Panc1 (cell line): Measurements from ENCODE around the gene ADCY9. TPM values are rescaled to one million over a fixed set of nuclear protein-coding genes. Genes with fewer than 3 reads are reported as not detected.

Experiments
- ATAC-seq: fragments of 200-7000 bp; cut with Tn5 transposase; 2 replicates; pipeline ENCODE4 v1.9.1; 2020; ENCODE audit warnings: mild to moderate bottlenecking, moderate library complexity
- Bru-seq: library from RNA; stranded (reverse); fragments of 400-500 nt; gene quantifications from one replicate; lab custom pipeline; 2021; lab: Mats Ljungman, UMichigan
- BruChase-seq, 2 experiments: library from RNA; stranded (reverse); fragments of 400-500 nt; gene quantifications; one replicate each; lab custom pipeline; 2021; lab: Mats Ljungman, UMichigan
- BruUV-seq: library from RNA; stranded (reverse); fragments of 400-500 nt; replicated peaks from 2 replicates; lab custom pipeline; 2021; lab: Mats Ljungman, UMichigan
- CTCF ChIA-PET: fragments of 300-600 bp; sonication (Branson Sonifier 250); formaldehyde crosslinking; loops from one replicate; lab custom pipeline; 2022; ENCODE audit warnings: antibody characterized with exemption; lab: Charles Lee
- POLR2A ChIA-PET: fragments of 300-600 bp; sonication (Branson Sonifier 250); formaldehyde crosslinking; loops from one replicate; lab custom pipeline; 2022; ENCODE audit warnings: antibody characterized with exemption; lab: Charles Lee
- DNase-seq: peaks from one replicate; pipeline ENCODE4 v3.0.0-alpha.2; 2010; ENCODE audit warnings: low read depth, low spot score
- H3K27ac ChIP-seq: 2 replicates; pipeline ENCODE4 v1.5.1; 2011; ENCODE audit warnings: mild to moderate bottlenecking, low read length, inconsistent platforms
- H3K27me3 ChIP-seq: fragments of 200-500 bp; sonication (Bioruptor generic); 2 replicates; pipeline ENCODE4 v1.6.0; 2014; ENCODE audit warnings: low read length, inconsistent platforms; ENCODE audit not compliant: control insufficient read depth, insufficient read depth
- H3K36me3 ChIP-seq: fragments of 200-500 bp; sonication (Bioruptor generic); 2 replicates; pipeline ENCODE4 v1.5.1; 2014; ENCODE audit warnings: inconsistent platforms, mild to moderate bottlenecking, low read length, moderate library complexity; ENCODE audit not compliant: control insufficient read depth, insufficient read depth
- H3K4me1 ChIP-seq: 2 replicates; pipeline ENCODE4 v1.5.1; 2011; ENCODE audit warnings: inconsistent platforms, mild to moderate bottlenecking, low read length, moderate library complexity; ENCODE audit not compliant: control insufficient read depth, insufficient read depth
- H3K4me3 ChIP-seq, 2 experiments: 2 replicates each; pipeline ENCODE4 v1.5.1; 2011 to 2012; ENCODE audit warnings: low read depth in 2 of 2, low read length in 2 of 2, mild to moderate bottlenecking in 2 of 2, inconsistent platforms in 1 of 2, moderate library complexity in 1 of 2
- H3K9me3 ChIP-seq: fragments of 200-500 bp; sonication (Bioruptor generic); 2 replicates; pipeline ENCODE4 v1.5.1; 2014; ENCODE audit warnings: low read depth, mild to moderate bottlenecking, inconsistent platforms, low read length, moderate library complexity; ENCODE audit not compliant: control insufficient read depth, insufficient read depth
- POLR2AphosphoS5 ChIP-seq: IDR thresholded peaks from 2 replicates; pipeline ENCODE4 v1.6.1; 2012; ENCODE audit warnings: mild to moderate bottlenecking, low read depth, low read length, moderate library complexity
- SIN3A ChIP-seq: IDR thresholded peaks from 2 replicates; pipeline ENCODE4 v1.6.1; 2012; ENCODE audit warnings: low read depth, mild to moderate bottlenecking, low read length, moderate library complexity, borderline replicate concordance; ENCODE audit not compliant: insufficient read depth
- TCF7L2 ChIP-seq: IDR thresholded peaks from 2 replicates; pipeline ENCODE4 v1.6.1; 2011; ENCODE audit warnings: mild to moderate bottlenecking, low read depth, low read length, inconsistent platforms
- in situ Hi-C: cut with HindIII; loops from 2 replicates; pipeline ENCODE4 v1.10.0; 2016; ENCODE audit warnings: low sequenced_read_pairs, low pct_unique_long_range_greater_than_20kb
- intact Hi-C: fragments of 100-400 bp; cut with micrococcal nuclease; formaldehyde crosslinking; loops from one replicate; pipeline ENCODE4 v1.10.0; 2022; ENCODE audit not compliant: unreplicated experiment
- long read RNA-seq: library from polyadenylated mRNA; unstranded; transcript quantifications from one replicate; pipeline ENCODE4 v2.0.0, GENCODE V29; 2021; ENCODE audit not compliant: unreplicated experiment
- polyA plus RNA-seq: library from polyadenylated mRNA; unstranded; fragments of >200 nt; gene quantifications from one replicate; pipeline ENCODE4 v1.2.1, GENCODE V29; 2012; ENCODE audit warnings: missing spikeins; ENCODE audit not compliant: insufficient read length
- total RNA-seq: library from RNA; stranded (reverse); gene quantifications from one replicate; pipeline ENCODE4 v1.2.1, GENCODE V29; 2021; ENCODE audit not compliant: unreplicated experiment
- TF ChIP-seq, protein P1 (sequence below), 2 experiments: IDR thresholded peaks; 2 replicates each; pipeline ENCODE4 v1.6.1; 2011 to 2012; ENCODE audit warnings: low read depth in 2 of 2, control low read depth in 1 of 2, low read length in 1 of 2, mild to moderate bottlenecking in 1 of 2, moderate library complexity in 1 of 2; ENCODE audit not compliant: insufficient read depth in 1 of 2
- TF ChIP-seq, protein P2 (sequence below): fragments of 450-650 bp; IDR thresholded peaks from 2 replicates; pipeline ENCODE4 v1.5.1; 2017; ENCODE audit warnings: mild to moderate bottlenecking

The ADCY9 gene
- total RNA-seq = 29.8 TPM
- polyA plus RNA-seq = 23.2 TPM
- Bru-seq, nascent RNA = percentile 61 among the genes with signal in this experiment
- BruChase-seq, experiment 1, labeled RNA remaining after a 2-hour chase = percentile 59 among the genes with signal in this experiment
- percentile 71 among the genes with signal in this experiment for BruChase-seq, experiment 2, labeled RNA remaining after a 6-hour chase
- long read RNA-seq, full-length matches to known transcripts = 1 of 38 reads
- long read RNA-seq, partial matches to known transcripts = 11 of 38 reads
- long read RNA-seq, other reads (novel, unspliced or antisense) = 26 of 38 reads

DNA sequence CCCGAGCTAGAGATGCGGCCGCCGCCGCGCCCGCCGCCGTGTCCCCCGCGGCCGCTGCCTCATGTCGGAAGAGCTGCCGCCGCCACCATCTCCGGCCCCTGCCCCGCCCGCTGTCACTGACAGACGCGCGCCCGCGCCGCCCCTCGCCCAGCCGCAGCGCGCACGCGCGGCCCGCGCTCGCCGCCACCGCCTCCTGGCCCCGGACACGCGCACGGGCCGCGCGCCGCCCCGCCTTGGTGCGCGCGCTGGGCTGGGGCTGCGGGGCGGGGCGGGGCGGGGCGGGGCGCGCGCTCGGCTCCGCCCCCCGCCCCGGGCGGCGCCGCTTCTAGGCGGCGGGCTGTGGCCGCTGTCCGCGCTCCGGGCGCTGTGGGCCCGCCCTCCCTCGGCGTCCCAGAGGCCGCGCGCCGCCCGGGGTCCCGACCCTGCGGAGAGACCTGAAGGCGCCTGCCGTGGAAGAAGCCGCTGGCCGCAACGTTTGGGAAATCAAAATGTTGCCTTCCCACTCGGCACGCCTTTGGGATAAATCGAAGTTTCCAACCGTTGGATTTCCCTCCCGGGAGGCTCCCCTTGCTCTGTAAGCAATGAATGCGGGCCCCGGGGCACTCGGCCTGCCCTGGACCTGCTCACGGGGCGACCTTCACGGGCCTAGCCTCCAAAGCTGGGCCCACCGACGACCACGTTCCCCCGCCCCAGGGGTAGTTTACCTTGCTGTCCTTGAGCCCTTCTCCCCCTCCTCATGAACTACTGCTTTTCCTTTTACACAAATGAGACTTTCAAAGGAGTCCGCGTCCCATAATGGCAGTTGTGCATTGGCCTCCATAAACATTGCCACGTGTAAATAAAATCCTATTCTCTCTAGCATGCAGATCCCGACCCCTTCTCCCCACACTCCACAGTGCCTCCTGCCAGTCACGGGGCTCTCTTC lies at the start of gene ADCY9:
TSS of gene ADCY9 (minus strand) at position 118 of the 925 bp plus-strand sequence. CDS start 1,000 bp downstream, outside the sequence.
- intact Hi-C loops (no loop called here), in situ Hi-C loops (no loop called here)
- DNase-seq = no peak
- Histone ChIP-seq H3K4me1 (peaks cover 17% of the 10 kb centered on the region), H3K4me3 (peak within 1 kb of the TSS; percentile 50 to 71), H3K9me3 (no peaks in the 10 kb centered on the region), H3K27me3 (no peaks in the 10 kb centered on the region), H3K36me3 (no peaks in the 10 kb centered on the region), H3K27ac (peak within 1 kb of the TSS; percentile 90)
- ATAC-seq = peak; percentile 76
- TF ChIP-seq, protein P1, sequence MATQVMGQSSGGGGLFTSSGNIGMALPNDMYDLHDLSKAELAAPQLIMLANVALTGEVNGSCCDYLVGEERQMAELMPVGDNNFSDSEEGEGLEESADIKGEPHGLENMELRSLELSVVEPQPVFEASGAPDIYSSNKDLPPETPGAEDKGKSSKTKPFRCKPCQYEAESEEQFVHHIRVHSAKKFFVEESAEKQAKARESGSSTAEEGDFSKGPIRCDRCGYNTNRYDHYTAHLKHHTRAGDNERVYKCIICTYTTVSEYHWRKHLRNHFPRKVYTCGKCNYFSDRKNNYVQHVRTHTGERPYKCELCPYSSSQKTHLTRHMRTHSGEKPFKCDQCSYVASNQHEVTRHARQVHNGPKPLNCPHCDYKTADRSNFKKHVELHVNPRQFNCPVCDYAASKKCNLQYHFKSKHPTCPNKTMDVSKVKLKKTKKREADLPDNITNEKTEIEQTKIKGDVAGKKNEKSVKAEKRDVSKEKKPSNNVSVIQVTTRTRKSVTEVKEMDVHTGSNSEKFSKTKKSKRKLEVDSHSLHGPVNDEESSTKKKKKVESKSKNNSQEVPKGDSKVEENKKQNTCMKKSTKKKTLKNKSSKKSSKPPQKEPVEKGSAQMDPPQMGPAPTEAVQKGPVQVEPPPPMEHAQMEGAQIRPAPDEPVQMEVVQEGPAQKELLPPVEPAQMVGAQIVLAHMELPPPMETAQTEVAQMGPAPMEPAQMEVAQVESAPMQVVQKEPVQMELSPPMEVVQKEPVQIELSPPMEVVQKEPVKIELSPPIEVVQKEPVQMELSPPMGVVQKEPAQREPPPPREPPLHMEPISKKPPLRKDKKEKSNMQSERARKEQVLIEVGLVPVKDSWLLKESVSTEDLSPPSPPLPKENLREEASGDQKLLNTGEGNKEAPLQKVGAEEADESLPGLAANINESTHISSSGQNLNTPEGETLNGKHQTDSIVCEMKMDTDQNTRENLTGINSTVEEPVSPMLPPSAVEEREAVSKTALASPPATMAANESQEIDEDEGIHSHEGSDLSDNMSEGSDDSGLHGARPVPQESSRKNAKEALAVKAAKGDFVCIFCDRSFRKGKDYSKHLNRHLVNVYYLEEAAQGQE (IDR thresholded peaks at IDR 0.05; ENCODE audit: insufficient read depth in 1 of 2, low read depth in 2 of 2, low read length in 1 of 2) = no peak
- TF ChIP-seq POLR2AphosphoS5 = peak; percentile 69
- CTCF ChIA-PET = no interaction called here
- POLR2A ChIA-PET = no interaction called here
- BruUV-seq = no TSS peak

DNA sequence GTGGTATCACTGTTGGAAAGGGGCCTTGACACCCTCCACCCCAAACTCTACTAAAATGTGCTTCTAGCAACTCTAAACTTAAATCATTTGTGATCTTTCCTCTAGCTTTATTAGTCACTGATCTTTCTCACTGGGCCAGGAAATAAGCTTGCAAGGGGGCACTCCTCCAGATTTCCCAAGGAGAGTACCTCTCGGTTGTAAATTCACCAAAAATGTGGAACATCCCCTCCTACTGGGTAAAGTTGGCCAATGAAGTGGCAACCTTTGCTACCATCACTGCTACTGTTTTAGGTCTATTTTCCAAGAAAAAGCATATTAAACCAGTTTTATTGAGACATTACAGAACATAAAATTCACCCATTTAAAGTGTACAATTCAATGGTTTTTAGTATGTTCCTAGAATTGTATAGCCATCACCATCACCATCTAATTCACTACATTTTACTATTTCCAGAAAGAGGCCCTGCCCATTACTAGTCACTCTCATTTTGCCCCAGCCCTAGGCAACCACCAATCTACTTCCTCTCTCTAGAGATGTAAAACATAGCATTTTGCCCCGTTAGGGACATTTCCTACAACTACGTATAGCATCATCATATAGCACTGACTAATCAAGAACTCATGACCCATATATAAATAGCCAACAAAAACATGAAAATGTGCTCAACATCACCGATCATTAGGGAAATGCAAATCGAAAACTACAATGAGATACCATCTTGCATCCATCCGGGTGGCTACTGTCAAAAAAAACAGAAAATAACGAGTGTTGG lies 44.6 kb upstream of the ADCY9 start:
- ATAC-seq = no peak
- H3K4me3 ChIP-seq = no peak overlapping the region
- H3K9me3 ChIP-seq = no peaks in the 10 kb centered on the region
- DNase-seq = no peak
- POLR2A ChIA-PET = no interaction called here
- TF ChIP-seq POLR2AphosphoS5 (no peak), SIN3A (no peak), TCF7L2 (no peak)
- TF ChIP-seq, protein P1 (IDR thresholded peaks at IDR 0.05; ENCODE audit: insufficient read depth in 1 of 2, low read depth in 2 of 2, low read length in 1 of 2) = no peak
- TF ChIP-seq, protein P2, sequence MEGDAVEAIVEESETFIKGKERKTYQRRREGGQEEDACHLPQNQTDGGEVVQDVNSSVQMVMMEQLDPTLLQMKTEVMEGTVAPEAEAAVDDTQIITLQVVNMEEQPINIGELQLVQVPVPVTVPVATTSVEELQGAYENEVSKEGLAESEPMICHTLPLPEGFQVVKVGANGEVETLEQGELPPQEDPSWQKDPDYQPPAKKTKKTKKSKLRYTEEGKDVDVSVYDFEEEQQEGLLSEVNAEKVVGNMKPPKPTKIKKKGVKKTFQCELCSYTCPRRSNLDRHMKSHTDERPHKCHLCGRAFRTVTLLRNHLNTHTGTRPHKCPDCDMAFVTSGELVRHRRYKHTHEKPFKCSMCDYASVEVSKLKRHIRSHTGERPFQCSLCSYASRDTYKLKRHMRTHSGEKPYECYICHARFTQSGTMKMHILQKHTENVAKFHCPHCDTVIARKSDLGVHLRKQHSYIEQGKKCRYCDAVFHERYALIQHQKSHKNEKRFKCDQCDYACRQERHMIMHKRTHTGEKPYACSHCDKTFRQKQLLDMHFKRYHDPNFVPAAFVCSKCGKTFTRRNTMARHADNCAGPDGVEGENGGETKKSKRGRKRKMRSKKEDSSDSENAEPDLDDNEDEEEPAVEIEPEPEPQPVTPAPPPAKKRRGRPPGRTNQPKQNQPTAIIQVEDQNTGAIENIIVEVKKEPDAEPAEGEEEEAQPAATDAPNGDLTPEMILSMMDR = no peak
- H3K27ac ChIP-seq = no peak overlapping the region
- CTCF ChIA-PET = no interaction called here
- intact Hi-C loops (no loop called here), in situ Hi-C loops (no loop called here)
- no TSS peak for BruUV-seq
- no peaks in the 10 kb centered on the region for H3K36me3 ChIP-seq
- no peaks in the 10 kb centered on the region for H3K4me1 ChIP-seq
- no peaks in the 10 kb centered on the region for H3K27me3 ChIP-seq
